Stimulated activated CD4-positive, alpha-beta T cell treated with anti-CD3 and anti-CD28 coated beads, Interleukin-15, amount 100 ng/mL, for 24 hours (primary cell): ENCODE measurements around the gene UGT1A1.

Source experiments
- DNase-seq: peaks from one replicate; pipeline ENCODE4 v3.0.0-alpha.2; 2020

The UGT1A1 gene

GRCh38 chr2:233799087-233799665 is 39.1 kb downstream of the UGT1A1 start:
- no peak for DNase-seq

- no peak for DNase-seq
Observed at GRCh38 chr2:233799716-233800115, 39.6 kb downstream of the UGT1A1 start.

GRCh38 chr2:233800208-233800607 is 40.1 kb downstream of the UGT1A1 start:
- no peak for DNase-seq

GRCh38 chr2:233801357-233802131 is 41.5 kb downstream of the UGT1A1 start:
- DNase-seq = peak; percentile 22

GRCh38 chr2:233802132-233802815 is 42.2 kb downstream of the UGT1A1 start:
- no peak for DNase-seq

GRCh38 chr2:233803292-233803911 is 43.3 kb downstream of the UGT1A1 start:
- DNase-seq = no peak

GRCh38 chr2:233803994-233804393 is 43.9 kb downstream of the UGT1A1 start:
- no peak for DNase-seq

GRCh38 chr2:233807215-233807865 is 47.3 kb downstream of the UGT1A1 start:
- DNase-seq = no peak

GRCh38 chr2:233807966-233808935 is 48.2 kb downstream of the UGT1A1 start:
- DNase-seq = no peak

GRCh38 chr2:233810385-233810784 is 50.3 kb downstream of the UGT1A1 start:
- no peak for DNase-seq

- no peak for DNase-seq
Observed at GRCh38 chr2:233811087-233811486, 51.0 kb downstream of the UGT1A1 start.

GRCh38 chr2:233811732-233812131 is 51.7 kb downstream of the UGT1A1 start:
- DNase-seq = no peak

- DNase-seq = no peak
Observed at GRCh38 chr2:233813236-233814055, 53.4 kb downstream of the UGT1A1 start.

- no peak for DNase-seq
Observed at GRCh38 chr2:233814056-233814835, 54.2 kb downstream of the UGT1A1 start.

- no peak for DNase-seq
Observed at GRCh38 chr2:233815861-233816260, 55.8 kb downstream of the UGT1A1 start.

- no peak for DNase-seq
Observed at GRCh38 chr2:233816334-233816733, 56.3 kb downstream of the UGT1A1 start.

GRCh38 chr2:233816771-233817170 is 56.7 kb downstream of the UGT1A1 start:
- DNase-seq = no peak

- DNase-seq = no peak
Observed at GRCh38 chr2:233817361-233817911, 57.4 kb downstream of the UGT1A1 start.

- DNase-seq = no peak
Observed at GRCh38 chr2:233817995-233818638, 58.0 kb downstream of the UGT1A1 start.
